GM19463 (cell line): ENCODE results near the gene RRP1.
"Not testable (repeated sequence)": the region's sequence is repeated elsewhere in the genome, so short reads cannot be mapped to it uniquely, and the experiment has no call there.

Source experiments
- ATAC-seq: cut with Tn5 transposase; IDR thresholded peaks from one replicate; pipeline ENCODE4 v1.9.1; 2021; ENCODE audit warnings: mild to moderate bottlenecking, moderate library complexity; ENCODE audit not compliant: unreplicated experiment

Gene RRP1

GRCh38 chr21:43835050-43835449 lies 45.7 kb downstream of the RRP1 start:
- no peak for ATAC-seq

GRCh38 chr21:43835861-43836260 lies 46.5 kb downstream of the RRP1 start:
- ATAC-seq: no peak

- ATAC-seq: no peak
Measured at GRCh38 chr21:43836616-43837015, 47.2 kb downstream of the RRP1 start.

- ATAC-seq: no peak
Measured at GRCh38 chr21:43840259-43840658, 50.9 kb downstream of the RRP1 start.

- ATAC-seq: no peak
Measured at GRCh38 chr21:43842742-43843141, 53.4 kb downstream of the RRP1 start.

GRCh38 chr21:43844906-43845305 lies 55.5 kb downstream of the RRP1 start:
- not testable (repeated sequence) for ATAC-seq

- no peak for ATAC-seq
Measured at GRCh38 chr21:43845386-43845785, 56.0 kb downstream of the RRP1 start.

GRCh38 chr21:43846430-43846829 lies 57.1 kb downstream of the RRP1 start:
- no peak for ATAC-seq

- ATAC-seq: no peak
Measured at GRCh38 chr21:43847301-43847700, 57.9 kb downstream of the RRP1 start.

- no peak for ATAC-seq
Measured at GRCh38 chr21:43848771-43849170, 59.4 kb downstream of the RRP1 start.

GRCh38 chr21:43849532-43850299 lies 60.3 kb downstream of the RRP1 start:
- ATAC-seq: no peak

GRCh38 chr21:43850728-43851295 lies 61.4 kb downstream of the RRP1 start:
- ATAC-seq: no peak

GRCh38 chr21:43851593-43851992 lies 62.2 kb downstream of the RRP1 start:
- ATAC-seq: no peak

GRCh38 chr21:43853851-43854772 lies 64.7 kb downstream of the RRP1 start:
- ATAC-seq: no peak
